ENCODE results near the gene SMYD1.

SMYD1 gene

GRCh38 chr2:88055371-88056128 lies 12.1 kb upstream of the SMYD1 start, which contains the start of gene KRCC1:
KRCC1 (minus strand) TSS chr2:88055783; CDS start chr2:88028563, 27,220 bp downstream.
- H3K4me3 ChIP-seq (ENCODE audit: low read depth, low read length), result peak within 1 kb of the TSS; percentile 79
- DNase-seq (ENCODE audit: low read depth), result peak; percentile 98
- TF ChIP-seq, protein P1, sequence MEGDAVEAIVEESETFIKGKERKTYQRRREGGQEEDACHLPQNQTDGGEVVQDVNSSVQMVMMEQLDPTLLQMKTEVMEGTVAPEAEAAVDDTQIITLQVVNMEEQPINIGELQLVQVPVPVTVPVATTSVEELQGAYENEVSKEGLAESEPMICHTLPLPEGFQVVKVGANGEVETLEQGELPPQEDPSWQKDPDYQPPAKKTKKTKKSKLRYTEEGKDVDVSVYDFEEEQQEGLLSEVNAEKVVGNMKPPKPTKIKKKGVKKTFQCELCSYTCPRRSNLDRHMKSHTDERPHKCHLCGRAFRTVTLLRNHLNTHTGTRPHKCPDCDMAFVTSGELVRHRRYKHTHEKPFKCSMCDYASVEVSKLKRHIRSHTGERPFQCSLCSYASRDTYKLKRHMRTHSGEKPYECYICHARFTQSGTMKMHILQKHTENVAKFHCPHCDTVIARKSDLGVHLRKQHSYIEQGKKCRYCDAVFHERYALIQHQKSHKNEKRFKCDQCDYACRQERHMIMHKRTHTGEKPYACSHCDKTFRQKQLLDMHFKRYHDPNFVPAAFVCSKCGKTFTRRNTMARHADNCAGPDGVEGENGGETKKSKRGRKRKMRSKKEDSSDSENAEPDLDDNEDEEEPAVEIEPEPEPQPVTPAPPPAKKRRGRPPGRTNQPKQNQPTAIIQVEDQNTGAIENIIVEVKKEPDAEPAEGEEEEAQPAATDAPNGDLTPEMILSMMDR (conservative IDR thresholded peaks at IDR 0.05; ENCODE audit: low read depth, low read length), result no peak

DNA sequence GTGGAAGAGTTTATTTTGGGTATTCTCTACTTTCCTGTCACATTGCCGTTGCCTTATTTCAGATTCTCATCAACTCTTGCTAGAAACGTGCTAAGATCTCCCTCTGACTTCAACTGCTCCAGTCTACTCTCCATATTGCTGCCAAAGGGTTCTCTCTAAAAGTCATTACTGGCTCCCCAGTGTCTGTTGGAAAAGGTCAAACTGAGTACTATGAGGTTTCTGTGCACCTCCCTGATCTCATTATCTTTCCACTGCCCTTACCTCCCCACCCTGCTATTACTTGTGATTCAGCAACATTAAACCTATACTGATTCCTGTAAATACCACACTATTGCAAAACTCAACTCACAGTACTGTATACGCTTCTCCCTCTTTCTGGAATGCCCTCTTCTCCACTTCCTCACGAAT lies 10.2 kb upstream of the SMYD1 start:
- H3K4me3 ChIP-seq (ENCODE audit: low read depth, low read length), result no peak overlapping the region
- no peak for DNase-seq (ENCODE audit: low read depth)
- TF ChIP-seq, protein P1 (conservative IDR thresholded peaks at IDR 0.05; ENCODE audit: low read depth, low read length), result no peak

GRCh38 chr2:88058191-88058590 lies 9.4 kb upstream of the SMYD1 start:
- DNase-seq (ENCODE audit: low read depth), result no peak
- no peak overlapping the region for H3K4me3 ChIP-seq (ENCODE audit: low read depth, low read length)
- TF ChIP-seq, protein P1 (conservative IDR thresholded peaks at IDR 0.05; ENCODE audit: low read depth, low read length), result no peak

GRCh38 chr2:88059979-88060906 lies 7.4 kb upstream of the SMYD1 start:
- no peak overlapping the region for H3K4me3 ChIP-seq (ENCODE audit: low read depth, low read length)
- TF ChIP-seq, protein P1 (conservative IDR thresholded peaks at IDR 0.05; ENCODE audit: low read depth, low read length), result peak; percentile 91
- peak; percentile 58 for DNase-seq (ENCODE audit: low read depth)

DNA sequence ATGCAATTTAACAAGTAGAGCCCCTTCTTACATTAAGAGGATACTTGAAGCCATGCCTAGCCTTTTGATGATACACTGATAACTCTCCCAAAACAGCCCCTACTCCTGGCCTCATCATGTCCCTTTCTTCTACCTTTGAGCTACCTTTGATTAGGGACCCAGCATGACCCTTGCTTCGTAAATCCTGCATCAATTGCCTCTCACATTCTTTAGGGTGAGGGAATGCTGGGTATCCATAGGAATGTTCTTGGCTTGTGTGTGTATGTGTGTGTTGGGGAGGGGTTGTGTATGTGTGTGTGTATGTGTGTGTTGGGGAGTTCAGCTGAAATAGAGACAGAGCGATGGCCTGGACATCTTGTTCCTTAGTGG lies 6.7 kb upstream of the SMYD1 start:
- TF ChIP-seq, protein P1 (conservative IDR thresholded peaks at IDR 0.05; ENCODE audit: low read depth, low read length), result no peak
- no peak overlapping the region for H3K4me3 ChIP-seq (ENCODE audit: low read depth, low read length)

DNA sequence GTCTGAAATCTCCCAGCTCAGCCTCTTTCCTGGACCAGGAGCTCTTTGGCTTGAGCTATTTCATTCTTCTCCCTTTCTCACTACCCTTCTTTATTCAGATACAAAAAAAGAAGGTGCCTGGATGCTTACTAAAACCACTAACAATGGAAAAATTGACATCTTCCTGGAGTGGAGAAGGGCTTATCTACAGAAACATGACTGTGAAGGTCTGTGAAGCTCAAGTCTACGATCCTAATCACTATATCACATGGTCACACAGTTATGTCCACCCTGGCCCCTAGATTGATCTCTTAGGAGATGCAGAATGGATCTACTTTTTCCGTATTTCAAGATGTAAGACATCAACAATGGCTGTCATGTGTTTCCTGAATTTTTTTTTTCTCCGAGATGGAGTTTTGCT lies 6.3 kb upstream of the SMYD1 start:
- no peak overlapping the region for H3K4me3 ChIP-seq (ENCODE audit: low read depth, low read length)
- DNase-seq (ENCODE audit: low read depth), result no peak
- TF ChIP-seq, protein P1 (conservative IDR thresholded peaks at IDR 0.05; ENCODE audit: low read depth, low read length), result no peak

More for the DNA sequence above, 6.7 kb upstream of the SMYD1 start:
- no peak for DNase-seq (ENCODE audit: low read depth)

Data from choroid plexus epithelial cell (primary cell).